Subcutaneous abdominal adipose tissue (tissue), 5 donors: ENCODE measurements around the gene ZNF768.

ENCODE experiments used
- H3K27ac ChIP-seq: one replicate; pipeline ENCODE4 v1.7.0; 2013; ENCODE audit warnings: low read depth, mild to moderate bottlenecking, inconsistent platforms, low read length, moderate library complexity
- H3K27me3 ChIP-seq, 5 donors: one replicate each; pipeline ENCODE4 v1.7.0; 2013; ENCODE audit warnings: low read length in 5 of 5, inconsistent platforms in 1 of 5; ENCODE audit not compliant: control insufficient read depth in 5 of 5, insufficient read depth in 4 of 5
- H3K36me3 ChIP-seq, 5 donors: one replicate each; pipeline ENCODE4 v1.7.0; 2013; ENCODE audit warnings: low read length in 5 of 5; ENCODE audit not compliant: control insufficient read depth in 5 of 5, insufficient read depth in 5 of 5
- H3K4me1 ChIP-seq, 5 donors: one replicate each; pipeline ENCODE4 v1.7.0; 2013; ENCODE audit warnings: low read length in 5 of 5, mild to moderate bottlenecking in 3 of 5, moderate library complexity in 1 of 5; ENCODE audit not compliant: control insufficient read depth in 5 of 5, insufficient read depth in 5 of 5
- H3K4me3 ChIP-seq, 5 donors: one replicate each; pipeline ENCODE4 v1.7.0; 2013; ENCODE audit warnings: low read length in 5 of 5, low read depth in 1 of 5
- H3K9ac ChIP-seq, 5 donors: one replicate each; pipeline ENCODE4 v1.7.0; 2013; ENCODE audit warnings: low read length in 5 of 5, mild to moderate bottlenecking in 4 of 5, moderate library complexity in 3 of 5
- H3K9me3 ChIP-seq, 5 donors: one replicate each; pipeline ENCODE4 v1.7.0; 2013; ENCODE audit warnings: low read length in 5 of 5; ENCODE audit not compliant: control insufficient read depth in 5 of 5
- donor health status: healthy.
- donor health status: healthy.
- donor health status: healthy.
- donor health status: healthy.
- donor health status: healthy.

ZNF768 gene

DNA sequence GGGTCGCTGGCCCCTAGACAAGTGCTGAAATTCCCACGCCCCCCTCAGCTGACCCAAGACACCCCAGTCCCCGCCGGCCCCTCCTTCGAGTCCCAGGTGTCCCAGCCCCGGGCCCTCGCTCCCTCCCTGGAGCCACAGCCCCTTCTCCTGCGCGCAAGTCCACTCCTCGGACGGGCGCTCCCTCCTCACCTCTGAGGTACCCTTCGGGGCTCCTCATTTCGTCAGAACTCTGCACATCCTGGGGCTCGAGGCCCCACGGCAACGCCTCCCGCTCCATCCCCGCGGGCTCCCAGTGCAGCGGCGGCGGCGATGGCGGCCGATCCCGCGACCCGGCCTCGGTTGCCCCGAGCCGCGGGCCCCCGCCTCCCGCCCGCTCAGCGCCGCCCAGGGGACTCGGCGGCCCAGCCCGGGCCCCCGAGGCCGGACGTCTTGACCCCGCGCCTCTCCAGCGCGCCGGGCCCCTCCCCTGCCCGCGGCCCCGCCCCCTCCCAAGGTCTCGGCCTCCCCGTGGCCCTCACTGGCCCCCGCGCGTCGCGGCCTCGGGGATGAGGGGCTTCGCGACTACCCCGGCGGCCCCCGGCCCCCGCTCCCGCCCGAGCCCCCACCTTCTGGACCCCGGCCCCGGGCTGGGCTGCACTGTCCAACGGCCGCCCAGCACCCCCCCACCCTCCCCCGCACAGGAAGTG is at the start of gene ZNF768:
TSS of gene ZNF768 (minus strand) at position 430 of the 686 bp plus-strand sequence. CDS start at position 277, 153 bp downstream.
- Histone ChIP-seq H3K27me3 (no peaks in the 10 kb centered on the region), H3K9me3 (no peaks in the 10 kb centered on the region), H3K27ac (peak within 1 kb of the TSS; percentile 94), H3K36me3 (peaks cover 0 to 16% (median 13%) of the 10 kb centered on the region in 5 donors), H3K4me3 (peak within 1 kb of the TSS; percentile 73 to 89 (median 75)), H3K4me1 (peaks cover 7 to 40% (median 31%) of the 10 kb centered on the region in 5 donors), H3K9ac (peak within 1 kb of the TSS; percentile 44 to 92 (median 87))

DNA sequence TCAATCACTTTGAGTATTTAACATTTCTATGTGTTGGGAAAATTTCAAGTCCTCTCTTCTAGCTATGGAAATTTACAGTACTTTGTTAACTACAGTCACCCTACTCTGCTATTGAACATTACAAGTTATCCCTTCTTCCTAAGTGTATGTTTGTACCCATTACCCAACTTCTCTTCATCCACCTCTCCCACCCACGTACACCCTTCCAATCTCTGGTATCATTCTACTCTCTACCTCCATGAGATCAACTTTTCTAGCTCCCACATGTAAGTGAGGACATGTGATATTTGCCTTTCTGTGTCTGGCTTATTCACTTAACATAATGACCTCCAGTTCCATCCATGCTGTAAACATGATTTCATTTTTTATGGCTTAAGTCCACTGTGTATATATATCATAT is 48.3 kb upstream of the ZNF768 start:
- no peak overlapping the region for H3K4me3 ChIP-seq
- H3K4me1 ChIP-seq, result peaks cover 10 to 22% (median 21%) of the 10 kb centered on the region in 5 donors
- peaks cover 0 to 11% (median 3%) of the 10 kb centered on the region in 5 donors for H3K36me3 ChIP-seq
- H3K27me3 ChIP-seq, result no peaks in the 10 kb centered on the region
- H3K9me3 ChIP-seq, result no peaks in the 10 kb centered on the region
- H3K9ac ChIP-seq, result no peak overlapping the region
- no peak overlapping the region for H3K27ac ChIP-seq

DNA sequence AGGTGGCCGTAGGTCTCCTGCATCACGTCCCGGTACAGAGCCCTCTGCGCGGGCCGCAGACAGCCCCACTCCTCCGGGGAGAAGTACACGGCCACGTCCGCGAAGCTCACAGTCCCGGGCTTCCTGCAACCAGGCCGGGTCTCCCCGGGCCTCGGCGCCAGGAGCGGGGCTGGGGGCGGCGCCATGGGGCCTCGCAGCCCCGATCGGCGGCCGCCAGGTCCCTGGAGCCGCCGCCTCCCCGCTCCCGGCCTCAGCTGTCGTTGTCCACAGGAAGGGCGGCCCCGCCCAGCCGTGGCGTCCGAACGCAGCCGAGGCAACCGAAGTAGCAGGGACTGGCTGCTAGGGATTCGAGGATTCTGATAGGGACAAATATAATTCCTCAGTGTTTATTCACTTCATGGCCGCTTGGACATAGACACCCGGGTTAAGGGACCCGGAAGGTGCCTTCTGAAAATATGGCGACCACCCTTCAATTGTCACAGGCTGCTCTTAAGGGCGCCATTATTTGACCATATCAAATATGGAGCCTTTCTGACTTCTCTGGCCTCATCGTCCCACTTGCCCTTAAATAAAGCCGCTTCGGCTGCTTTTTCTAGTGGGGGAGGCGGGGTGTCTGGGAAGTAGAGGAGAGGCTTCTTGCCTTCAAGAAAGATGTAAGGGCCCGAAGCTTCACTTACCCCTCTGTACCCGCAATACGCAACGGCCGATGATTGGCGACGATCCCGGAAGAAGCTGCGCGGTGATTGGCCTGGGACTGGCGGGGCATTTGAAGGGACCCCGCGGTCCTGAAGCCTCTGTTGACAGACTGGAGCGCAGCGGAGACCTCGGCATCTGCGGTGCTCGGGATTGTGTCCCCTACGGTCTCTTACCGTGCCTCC is 45.3 kb upstream of the ZNF768 start, which contains the start of gene ZNF688:
TSS of gene ZNF688 (minus strand) at position 270 of the 878 bp plus-strand sequence. CDS start at position 185, 85 bp downstream.
- peaks cover 10 to 27% (median 23%) of the 10 kb centered on the region in 5 donors for H3K4me1 ChIP-seq

DNA sequence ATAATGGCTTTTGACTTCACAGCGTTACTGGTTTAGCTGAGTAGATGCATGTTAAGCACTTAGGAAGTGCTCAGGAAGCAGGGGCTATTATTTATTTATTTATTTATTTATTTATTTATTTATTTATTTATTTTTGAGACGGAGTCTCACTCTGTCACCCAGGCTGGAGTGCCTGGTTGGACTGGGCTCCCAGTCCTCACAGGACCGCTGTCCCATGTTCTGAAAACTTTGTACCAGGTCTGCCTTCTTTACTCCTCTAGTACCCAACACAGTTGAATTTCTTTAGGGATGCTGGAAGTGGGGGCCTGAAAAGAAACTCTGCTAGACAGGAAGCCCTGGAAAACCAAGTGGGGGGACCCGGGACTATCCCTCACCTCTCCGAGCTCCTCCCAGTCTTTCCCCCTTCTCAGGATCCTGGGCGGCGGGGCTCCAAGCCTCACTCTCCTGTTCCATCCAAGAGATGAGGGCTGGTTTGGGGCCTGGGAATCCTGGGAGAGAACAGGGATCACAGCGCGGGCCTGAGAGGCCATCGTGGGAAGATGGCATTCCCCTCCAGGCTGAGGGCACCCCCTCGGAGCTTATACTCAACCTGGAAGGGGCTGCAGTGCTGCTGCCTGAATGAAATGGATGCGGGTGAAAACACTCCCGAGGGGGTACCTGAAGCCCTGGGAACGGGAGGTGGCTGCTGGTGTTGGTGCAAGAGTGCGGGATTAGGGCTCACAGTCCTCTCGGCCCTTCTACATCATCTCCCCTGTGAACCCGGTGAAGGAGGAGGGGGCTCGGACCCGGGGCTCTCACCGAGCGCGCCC is 44.5 kb upstream of the ZNF768 start:
- Histone ChIP-seq H3K9me3 (no peaks in the 10 kb centered on the region), H3K4me3 (peak overlapping the region; percentile 80 to 88 (median 87)), H3K4me1 (peaks cover 10 to 27% (median 23%) of the 10 kb centered on the region in 5 donors), H3K27me3 (no peaks in the 10 kb centered on the region), H3K36me3 (no peaks in the 10 kb centered on the region), H3K27ac (peak overlapping the region; percentile 89), H3K9ac (peak overlapping the region; percentile 48 to 96 (median 92))

More for the DNA sequence above, 45.3 kb upstream of the ZNF768 start, which contains the start of gene ZNF688:
- Histone ChIP-seq H3K9ac (peak within 1 kb of the TSS; percentile 48 to 96 (median 92)), H3K4me3 (peak within 1 kb of the TSS; percentile 80 to 88 (median 87)), H3K27me3 (no peaks in the 10 kb centered on the region), H3K9me3 (no peaks in the 10 kb centered on the region), H3K27ac (peak within 1 kb of the TSS; percentile 89), H3K36me3 (peaks cover 0 to 1% (median 0%) of the 10 kb centered on the region in 5 donors)

DNA sequence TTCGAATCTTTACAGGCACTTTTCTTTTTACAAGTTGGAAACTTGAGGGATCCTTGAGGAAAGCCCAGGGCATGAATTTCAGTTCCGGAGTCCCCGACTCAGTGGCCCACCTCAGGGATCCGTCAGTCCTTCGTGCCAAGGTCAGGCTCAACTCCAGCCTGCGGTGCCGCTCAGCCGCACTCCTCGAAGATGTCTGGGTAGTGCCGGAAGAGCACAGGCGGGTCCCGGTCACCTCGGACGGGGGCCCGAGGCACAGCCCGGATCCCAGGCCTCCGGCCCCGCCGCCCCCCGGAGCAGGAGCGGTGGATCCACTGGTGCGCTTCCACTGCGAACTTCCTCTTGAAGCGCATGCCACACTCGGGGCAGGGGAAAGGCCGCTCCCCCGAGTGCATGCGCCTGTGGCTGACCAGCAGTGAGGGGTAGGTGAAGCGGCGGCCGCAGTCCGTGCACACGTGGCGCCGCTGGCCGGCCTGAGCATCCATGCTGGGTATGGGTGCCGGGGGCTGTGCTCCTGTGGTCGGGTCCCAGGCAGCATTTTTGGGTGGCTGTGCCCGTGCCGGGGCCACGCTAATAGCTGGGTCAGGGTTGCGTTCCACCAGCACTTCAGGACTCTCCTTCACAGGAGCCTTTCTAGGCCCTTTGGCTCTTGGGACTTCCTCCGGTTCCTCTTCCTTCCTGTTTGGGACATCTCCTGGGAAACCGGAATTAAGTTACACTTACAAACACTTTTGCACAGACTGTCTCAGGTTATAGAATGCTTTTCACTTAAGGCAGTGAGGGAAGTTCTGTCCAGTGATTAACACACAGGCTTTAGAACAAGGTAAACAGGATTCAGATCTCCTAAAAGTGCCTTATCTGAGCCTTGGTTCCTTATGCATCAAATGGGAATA is 43.6 kb upstream of the ZNF768 start:
- Histone ChIP-seq H3K9me3 (no peaks in the 10 kb centered on the region), H3K4me3 (peak overlapping the region in 3 of 5 donors; percentile 0 to 24 (median 18)), H3K9ac (peak overlapping the region in 1 of 5 donors; percentile 35), H3K36me3 (no peaks in the 10 kb centered on the region), H3K27me3 (no peaks in the 10 kb centered on the region), H3K27ac (no peak overlapping the region), H3K4me1 (peaks cover 10 to 27% (median 23%) of the 10 kb centered on the region in 5 donors)

DNA sequence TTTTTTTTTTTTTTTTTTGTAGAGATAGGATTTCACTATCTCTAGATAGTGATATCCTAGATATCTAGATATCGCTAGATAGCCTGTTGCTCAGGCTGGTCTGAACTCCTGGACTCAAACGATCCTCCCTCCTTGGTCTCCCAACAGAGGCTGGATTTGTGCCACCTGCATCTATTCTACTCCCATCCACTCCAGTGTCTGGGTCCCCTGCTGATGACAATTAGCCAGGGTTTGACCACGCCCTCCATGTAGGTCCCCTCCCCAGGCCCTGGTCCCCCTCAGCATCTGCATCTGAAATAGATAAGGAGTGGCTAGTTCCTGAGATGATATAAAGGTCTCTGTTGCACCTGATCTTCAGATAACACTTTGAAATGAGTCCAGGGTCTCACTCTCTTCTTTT is 42.9 kb upstream of the ZNF768 start:
- Histone ChIP-seq H3K36me3 (no peaks in the 10 kb centered on the region), H3K9ac (no peak overlapping the region), H3K9me3 (no peaks in the 10 kb centered on the region), H3K4me1 (peaks cover 10 to 27% (median 23%) of the 10 kb centered on the region in 5 donors), H3K4me3 (no peak overlapping the region), H3K27ac (no peak overlapping the region), H3K27me3 (no peaks in the 10 kb centered on the region)

DNA sequence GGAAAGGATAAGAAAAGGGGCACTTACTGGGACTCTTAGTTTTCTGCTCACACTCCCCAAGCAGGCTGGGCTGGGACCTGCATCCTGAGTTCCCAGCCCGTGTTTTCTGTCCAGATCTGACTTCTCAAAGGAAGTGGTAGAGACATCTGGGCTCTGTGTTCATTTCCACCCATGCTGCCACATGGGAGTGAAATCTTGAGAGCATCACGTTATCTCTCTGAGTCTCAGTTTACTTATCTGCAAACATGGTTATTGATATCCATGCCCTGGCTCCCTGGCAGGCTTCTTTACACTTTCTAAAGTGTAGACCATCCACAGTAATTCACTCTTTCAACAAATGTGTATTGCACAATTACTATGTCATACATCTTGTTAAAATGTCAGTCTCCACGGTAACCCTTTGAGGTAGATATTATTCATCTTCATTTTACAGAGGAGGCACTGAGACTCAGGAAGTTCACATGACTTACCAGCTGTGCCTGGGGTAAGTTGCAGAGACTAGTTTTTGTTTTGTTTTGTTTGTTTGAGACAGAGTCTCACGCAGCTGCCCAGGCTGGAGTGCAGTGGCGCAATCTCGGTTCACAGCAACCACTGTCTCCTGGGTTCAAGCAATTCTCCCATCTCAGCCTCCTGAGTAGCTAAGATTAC is 41.7 kb upstream of the ZNF768 start:
- Histone ChIP-seq H3K4me1 (peaks cover 10 to 27% (median 23%) of the 10 kb centered on the region in 5 donors), H3K27ac (no peak overlapping the region), H3K9ac (no peak overlapping the region), H3K27me3 (no peaks in the 10 kb centered on the region), H3K36me3 (no peaks in the 10 kb centered on the region), H3K4me3 (no peak overlapping the region), H3K9me3 (no peaks in the 10 kb centered on the region)

DNA sequence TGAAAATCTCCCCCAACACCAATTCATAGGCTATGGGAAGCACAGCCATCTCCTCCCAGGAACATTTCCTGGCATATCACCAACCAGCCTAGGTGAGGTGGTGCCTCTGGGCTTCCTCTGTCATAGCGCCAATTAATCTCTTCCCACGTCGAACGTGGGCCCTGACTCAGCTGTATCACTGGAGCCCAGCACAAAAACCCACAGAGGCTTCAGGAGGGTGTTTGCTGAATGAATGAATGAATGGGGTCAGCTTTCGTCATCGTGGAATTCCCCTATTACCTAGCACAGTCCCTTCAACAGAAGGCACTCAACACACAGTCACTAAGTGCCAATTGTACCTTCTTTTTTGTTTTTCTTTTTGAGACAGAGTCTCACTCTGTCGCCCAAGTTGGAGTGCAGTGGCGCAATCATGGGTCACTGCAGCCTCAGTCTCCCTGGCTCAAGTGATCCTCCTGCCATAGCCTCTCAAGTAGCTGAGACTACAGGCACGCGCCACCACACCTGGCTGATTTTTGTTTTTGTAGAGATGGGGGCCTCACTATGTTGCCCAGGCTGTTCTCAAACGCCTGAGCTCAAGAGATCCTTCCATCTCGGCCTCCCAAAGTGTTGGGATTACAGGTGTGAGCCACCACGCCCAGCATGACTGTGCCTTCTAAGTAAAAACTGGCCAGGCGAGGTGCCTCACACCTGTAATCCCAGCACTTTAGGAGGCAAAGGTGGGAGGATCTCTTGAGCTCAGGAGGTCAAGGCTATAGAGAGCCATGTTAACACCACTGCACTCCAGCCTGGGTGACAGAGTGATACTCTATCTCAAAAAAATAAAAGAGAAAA is 41.0 kb upstream of the ZNF768 start:
- H3K4me3 ChIP-seq, result no peak overlapping the region
- H3K27me3 ChIP-seq, result no peaks in the 10 kb centered on the region
- H3K27ac ChIP-seq, result no peak overlapping the region
- H3K36me3 ChIP-seq, result no peaks in the 10 kb centered on the region
- no peak overlapping the region for H3K9ac ChIP-seq
- H3K9me3 ChIP-seq, result no peaks in the 10 kb centered on the region
- peaks cover 10 to 25% (median 20%) of the 10 kb centered on the region in 5 donors for H3K4me1 ChIP-seq
